ENCODE data around the gene ZP2. TPM values are rescaled to one million over a fixed set of nuclear protein-coding genes. Genes with fewer than 3 reads are reported as not detected.

The ZP2 gene
- total RNA-seq, 2 experiments from 2014 or later, result not detected

Other genes with a start within 250 kb of the ZP2 start
- gene DNAH3, start 60.7 kb downstream of the ZP2 start, total RNA-seq, result under 1 TPM; 0.02 to 0.03 TPM
- 1 to 10 TPM; 8.9 to 9.5 TPM for gene LDAF1, start 52.9 kb downstream of the ZP2 start, total RNA-seq
- not detected for gene ANKS4B, start 22.1 kb upstream of the ZP2 start, total RNA-seq
- gene CRYM, start 66.7 kb upstream of the ZP2 start, total RNA-seq, result not detected

Measured in activated CD8-positive, alpha-beta memory T cell treated with anti-CD3 and anti-CD28 coated beads, Interleukin-2, amount 10 ng/mL, durations not matched to agents 7 days and 5 days (primary cell).